NCI-H446 (cell line): ENCODE data around the gene TMEM179.
"Not testable (repeated sequence)": the region's sequence is repeated elsewhere in the genome, so short reads cannot be mapped to it uniquely, and the experiment has no call there.

ENCODE experiments used
- DNase-seq, 2 experiments: peaks; one replicate each; lab custom pipeline; 2025; lab: John Stamatoyannopoulos, UW

Gene TMEM179

DNA sequence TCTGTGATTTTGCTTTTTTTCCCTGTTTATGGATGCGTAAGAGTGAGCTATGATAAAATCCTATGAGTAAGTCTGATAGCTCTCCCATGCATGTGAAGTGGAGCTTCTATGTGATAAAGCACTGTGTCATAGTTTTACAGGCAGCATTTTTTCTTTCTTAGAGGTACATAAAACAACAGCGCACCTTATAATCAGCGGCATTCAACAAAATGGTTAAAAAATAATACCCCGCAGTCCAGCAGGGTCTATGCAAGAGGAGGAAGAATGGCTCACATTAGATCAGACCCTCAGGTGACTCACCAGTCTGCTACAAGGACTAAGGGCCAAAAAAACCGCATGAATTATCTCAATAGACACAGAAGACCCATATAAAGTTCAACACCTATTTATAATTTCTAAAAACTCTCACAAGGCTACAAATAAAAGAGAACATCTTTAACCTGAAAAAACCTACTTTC, 33.0 kb upstream of the TMEM179 start:
- no peak for DNase-seq

GRCh38 chr14:104636846-104637545, 32.4 kb upstream of the TMEM179 start:
- not testable (repeated sequence) for DNase-seq

- DNase-seq = no peak
Observed at GRCh38 chr14:104636131-104636530, 31.6 kb upstream of the TMEM179 start.

- no peak for DNase-seq
Observed at GRCh38 chr14:104635717-104636116, 31.1 kb upstream of the TMEM179 start.

DNA sequence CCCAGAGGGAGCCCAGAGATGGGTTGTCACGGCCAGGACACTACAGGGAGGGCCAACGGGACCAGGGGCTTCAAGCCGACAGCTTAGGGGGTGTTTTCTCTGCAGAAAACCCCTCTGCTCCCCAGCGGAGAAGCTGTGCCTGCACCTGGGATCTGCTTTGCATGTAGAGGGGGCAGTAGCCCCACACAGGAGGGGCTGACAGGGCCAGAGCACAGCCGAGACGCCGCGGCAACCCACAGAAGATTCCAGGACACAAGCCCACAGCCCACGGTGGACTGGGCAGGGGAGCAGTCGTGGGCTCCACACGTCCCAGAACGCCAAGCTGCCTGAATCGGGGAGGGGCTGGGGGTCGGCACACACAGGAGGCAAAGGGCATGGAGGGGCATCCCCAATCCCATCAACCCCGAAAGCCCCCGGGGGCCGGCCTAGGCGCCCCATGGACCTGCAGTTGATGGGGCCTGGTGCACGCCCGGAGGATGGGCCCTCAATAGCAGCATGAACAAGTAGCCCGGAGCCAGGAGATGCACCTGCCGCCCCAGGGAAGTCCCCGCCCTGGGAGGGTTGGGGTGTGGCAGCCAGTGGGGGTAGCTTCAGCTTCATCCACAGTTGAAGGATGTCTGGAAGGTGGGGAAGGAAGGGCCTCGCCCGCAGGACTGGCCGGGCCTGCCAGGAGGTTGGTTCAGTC, 30.5 kb upstream of the TMEM179 start:
- DNase-seq = no peak

- no peak for DNase-seq
Observed at GRCh38 chr14:104634138-104634760, 29.7 kb upstream of the TMEM179 start.

GRCh38 chr14:104633276-104634137, 28.9 kb upstream of the TMEM179 start:
- peak; percentile 66 to 88 for DNase-seq

- DNase-seq = no peak
Observed at GRCh38 chr14:104632781-104633180, 28.2 kb upstream of the TMEM179 start.

DNA sequence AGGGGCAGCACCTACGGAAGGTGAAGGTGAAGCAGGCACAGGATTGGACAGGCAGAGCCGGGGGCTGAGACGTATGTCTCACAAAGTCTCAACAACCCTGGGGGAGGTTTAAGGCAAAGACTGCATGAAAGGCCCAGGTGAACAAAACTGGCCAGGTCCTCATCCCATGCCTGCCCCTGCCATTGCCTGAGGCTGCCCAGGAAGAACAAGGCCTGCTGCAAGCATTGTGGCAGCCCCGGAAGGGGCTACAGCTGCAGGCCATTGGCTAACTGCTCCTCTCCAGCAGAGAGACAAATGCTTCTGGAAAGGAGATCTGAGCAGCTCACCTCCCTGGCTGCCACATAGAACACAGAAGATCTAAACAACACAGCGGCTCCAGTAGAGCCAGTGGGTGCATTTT, 20.4 kb upstream of the TMEM179 start:
- no peak for DNase-seq

- DNase-seq = no peak
Observed at GRCh38 chr14:104614126-104614812, 9.7 kb upstream of the TMEM179 start.

GRCh38 chr14:104611881-104612280, 7.3 kb upstream of the TMEM179 start:
- DNase-seq = no peak

GRCh38 chr14:104610749-104611310, 6.3 kb upstream of the TMEM179 start:
- no peak for DNase-seq

- no peak for DNase-seq
Observed at GRCh38 chr14:104609666-104610065, 5.1 kb upstream of the TMEM179 start.

DNA sequence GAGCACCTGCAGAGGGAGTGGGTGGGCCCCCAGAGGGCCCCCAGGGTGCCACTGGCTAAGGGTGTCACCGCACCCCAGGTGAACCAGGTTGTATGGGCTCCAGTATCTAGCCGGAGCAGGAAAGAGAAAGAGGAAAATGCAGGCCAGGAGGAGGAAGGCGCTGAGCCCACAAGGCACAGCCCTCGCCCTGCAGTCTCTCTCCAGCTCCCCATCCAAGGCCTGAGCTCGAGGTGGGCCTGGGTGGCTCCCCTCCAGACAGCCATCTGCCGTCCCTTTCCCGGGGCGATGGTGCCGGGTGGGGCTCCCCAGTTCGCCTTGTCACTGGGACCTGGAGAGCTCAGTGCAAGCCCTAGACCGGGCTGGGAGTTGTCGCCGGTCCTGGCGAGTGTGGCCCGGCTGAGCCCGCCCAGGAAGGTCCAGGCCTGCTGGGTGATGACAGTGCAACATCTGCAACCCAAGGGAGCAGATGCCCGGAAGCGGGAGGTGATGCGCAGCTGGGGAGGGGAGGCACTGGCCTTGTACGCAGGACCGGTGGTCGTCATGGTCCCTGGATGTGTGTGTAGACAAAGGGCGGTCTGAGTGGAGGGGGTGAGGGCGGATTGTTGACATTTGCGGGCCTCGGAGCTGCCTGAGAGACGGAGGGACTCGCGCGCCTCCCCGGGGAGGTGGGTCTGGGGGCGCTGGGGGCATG, 716 bp downstream of the TMEM179 start:
- DNase-seq = no peak

DNA sequence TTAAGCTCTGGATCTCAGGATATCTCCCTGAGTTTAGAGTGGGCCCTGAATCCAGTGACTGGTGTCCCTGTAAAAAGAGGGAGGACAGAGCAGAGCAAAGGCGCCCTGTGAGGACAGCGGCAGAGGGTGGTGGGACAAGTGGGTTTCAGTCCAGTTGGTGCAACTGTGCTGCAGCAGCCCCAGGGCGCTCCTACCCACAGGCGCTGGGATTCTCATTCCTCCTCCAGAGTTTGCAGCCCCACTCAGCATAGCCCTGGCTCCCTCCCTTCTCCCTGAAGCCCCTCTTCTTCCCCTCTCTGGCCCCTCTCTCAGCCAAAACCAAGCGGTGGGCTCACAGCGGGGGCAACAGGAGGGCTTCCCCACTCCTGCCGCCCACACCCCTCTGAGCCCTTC, 1.6 kb downstream of the TMEM179 start:
- no peak for DNase-seq

- DNase-seq = no peak
Observed at GRCh38 chr14:104602315-104602932, 2.1 kb downstream of the TMEM179 start.

- peak; percentile 82 to 98 for DNase-seq
Observed at GRCh38 chr14:104601786-104602185, 2.8 kb downstream of the TMEM179 start.

DNA sequence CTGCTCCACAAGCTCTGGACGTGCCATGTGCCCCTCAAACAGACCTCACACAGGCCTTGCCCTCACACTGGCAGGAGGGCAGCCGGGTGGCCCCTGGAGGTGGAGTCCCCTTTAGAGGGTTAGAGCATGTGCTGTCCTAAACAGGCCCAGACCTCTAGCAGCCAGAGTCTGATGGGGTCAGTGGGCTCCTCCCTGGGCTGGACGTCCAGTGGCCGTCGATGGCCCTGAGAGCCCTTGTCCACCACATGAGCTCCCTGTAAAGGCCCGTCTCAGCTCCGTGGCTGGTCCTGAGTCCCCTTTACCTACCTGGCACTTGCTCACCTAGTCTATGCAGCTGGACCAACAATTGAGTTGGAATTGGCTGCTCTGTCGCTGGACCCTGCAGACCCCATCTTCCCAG, 3.8 kb downstream of the TMEM179 start:
- no peak for DNase-seq

- DNase-seq = peak; percentile 92 to 96
Observed at GRCh38 chr14:104600141-104600643, 4.4 kb downstream of the TMEM179 start.

DNA sequence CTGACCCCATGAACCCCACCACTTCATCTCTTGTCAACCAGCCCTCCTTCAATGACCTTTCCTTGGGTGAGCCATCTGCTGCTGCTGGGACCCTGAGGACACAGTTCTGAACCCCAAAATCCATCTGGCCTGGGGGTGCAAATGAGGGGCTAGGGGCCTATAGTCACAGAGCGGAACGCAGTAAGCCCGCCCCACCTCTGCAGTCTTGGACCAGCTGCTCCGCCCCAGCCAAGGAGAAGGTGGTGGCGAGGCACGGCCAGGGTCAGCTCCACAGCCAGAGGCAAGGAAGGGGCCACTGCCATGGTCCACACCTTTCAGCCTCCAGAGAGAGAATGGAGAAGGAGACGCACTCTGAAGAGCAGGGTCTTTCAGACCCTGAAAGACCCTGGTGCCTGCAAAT, 5.1 kb downstream of the TMEM179 start:
- no peak for DNase-seq
